ENCODE data around the gene CHD6.
A peak's percentile ranks its signal among the peaks of the same experiment; 100 is the strongest.

The CHD6 gene, protein sequence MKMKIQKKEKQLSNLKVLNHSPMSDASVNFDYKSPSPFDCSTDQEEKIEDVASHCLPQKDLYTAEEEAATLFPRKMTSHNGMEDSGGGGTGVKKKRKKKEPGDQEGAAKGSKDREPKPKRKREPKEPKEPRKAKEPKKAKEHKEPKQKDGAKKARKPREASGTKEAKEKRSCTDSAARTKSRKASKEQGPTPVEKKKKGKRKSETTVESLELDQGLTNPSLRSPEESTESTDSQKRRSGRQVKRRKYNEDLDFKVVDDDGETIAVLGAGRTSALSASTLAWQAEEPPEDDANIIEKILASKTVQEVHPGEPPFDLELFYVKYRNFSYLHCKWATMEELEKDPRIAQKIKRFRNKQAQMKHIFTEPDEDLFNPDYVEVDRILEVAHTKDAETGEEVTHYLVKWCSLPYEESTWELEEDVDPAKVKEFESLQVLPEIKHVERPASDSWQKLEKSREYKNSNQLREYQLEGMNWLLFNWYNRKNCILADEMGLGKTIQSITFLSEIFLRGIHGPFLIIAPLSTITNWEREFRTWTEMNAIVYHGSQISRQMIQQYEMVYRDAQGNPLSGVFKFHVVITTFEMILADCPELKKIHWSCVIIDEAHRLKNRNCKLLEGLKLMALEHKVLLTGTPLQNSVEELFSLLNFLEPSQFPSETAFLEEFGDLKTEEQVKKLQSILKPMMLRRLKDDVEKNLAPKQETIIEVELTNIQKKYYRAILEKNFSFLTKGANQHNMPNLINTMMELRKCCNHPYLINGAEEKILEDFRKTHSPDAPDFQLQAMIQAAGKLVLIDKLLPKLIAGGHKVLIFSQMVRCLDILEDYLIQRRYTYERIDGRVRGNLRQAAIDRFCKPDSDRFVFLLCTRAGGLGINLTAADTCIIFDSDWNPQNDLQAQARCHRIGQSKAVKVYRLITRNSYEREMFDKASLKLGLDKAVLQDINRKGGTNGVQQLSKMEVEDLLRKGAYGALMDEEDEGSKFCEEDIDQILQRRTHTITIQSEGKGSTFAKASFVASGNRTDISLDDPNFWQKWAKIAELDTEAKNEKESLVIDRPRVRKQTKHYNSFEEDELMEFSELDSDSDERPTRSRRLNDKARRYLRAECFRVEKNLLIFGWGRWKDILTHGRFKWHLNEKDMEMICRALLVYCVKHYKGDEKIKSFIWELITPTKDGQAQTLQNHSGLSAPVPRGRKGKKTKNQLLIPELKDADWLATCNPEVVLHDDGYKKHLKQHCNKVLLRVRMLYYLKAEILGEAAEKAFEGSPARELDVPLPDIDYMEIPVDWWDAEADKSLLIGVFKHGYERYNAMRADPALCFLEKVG (N-terminal part only)

DNA sequence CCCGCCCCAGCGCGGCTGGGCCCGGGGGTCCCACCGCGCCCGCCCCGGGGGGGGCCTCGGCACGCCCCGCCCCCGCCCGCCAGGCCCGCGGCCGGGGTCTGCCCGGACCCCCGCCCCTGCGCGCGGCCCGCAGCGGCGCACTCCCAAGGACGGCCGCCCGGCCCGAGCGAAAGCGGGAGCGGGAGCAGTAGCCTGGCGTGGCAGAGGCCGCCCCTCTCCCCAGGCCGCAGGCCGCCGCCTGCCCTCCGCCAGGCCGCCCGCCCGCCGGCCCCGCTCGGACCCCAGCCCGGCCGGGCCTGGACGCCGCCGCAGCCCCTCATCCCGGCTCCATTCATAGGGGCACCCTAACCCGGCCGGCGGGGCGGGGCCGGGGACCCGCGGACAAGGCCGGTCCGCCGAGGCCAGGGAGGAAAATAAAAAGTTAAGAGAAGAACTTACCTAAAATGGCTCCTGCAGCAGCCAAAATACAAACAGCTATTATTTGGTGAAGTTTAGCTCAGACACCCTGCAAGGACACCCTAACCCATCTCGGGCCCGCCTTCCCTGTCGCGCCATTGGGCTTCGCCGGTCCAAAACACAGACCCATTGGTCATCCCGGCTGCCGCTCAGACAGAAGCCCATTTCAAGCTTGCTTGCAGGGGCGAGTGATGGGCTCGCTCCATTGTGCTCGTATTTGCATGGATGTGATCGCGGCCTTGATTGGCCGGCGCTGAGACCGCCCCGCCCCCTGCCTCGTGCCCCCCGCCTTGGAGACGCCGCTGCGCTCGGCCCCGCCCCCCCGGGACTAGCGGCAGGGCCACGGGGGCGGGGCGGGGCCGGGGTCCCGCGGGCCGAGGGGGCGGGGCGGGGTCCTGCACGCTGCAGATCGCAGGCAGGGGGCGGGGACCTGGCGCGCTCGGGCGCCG lies at the start of gene CHD6:
TSS of gene CHD6 (minus strand) at position 476 of the 905 bp plus-strand sequence. CDS start 67,040 bp downstream, outside the sequence.
- peak; percentile 98 for DNase-seq

DNA sequence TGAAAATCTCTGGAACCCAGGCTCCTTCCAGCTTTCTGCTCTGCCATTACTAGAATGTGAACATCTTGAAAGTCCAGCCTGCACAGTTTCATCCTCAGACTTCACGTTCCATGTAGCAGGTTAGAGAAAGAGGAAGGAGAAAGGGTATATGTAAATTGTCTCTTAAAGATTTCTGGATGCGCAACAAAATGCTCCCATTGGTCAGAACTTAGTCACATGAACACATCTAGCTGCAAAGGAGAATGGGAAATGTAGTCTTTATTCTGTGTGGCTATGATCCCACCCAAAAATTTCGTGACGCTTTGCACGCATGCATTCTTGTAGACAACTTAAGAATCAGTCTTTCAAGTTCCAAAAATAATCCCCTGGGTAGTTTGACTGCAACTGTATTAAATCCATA lies 46.4 kb upstream of the CHD6 start:
- no peak for DNase-seq

- DNase-seq = no peak
These were observed 39.5 kb upstream of the CHD6 start for GRCh38 chr20:41657655-41658054.

- no peak for DNase-seq
These were observed 37.9 kb upstream of the CHD6 start for GRCh38 chr20:41655962-41656618.

GRCh38 chr20:41654884-41655283 lies 36.7 kb upstream of the CHD6 start:
- DNase-seq = no peak

GRCh38 chr20:41654292-41654691 lies 36.1 kb upstream of the CHD6 start:
- DNase-seq = no peak

DNA sequence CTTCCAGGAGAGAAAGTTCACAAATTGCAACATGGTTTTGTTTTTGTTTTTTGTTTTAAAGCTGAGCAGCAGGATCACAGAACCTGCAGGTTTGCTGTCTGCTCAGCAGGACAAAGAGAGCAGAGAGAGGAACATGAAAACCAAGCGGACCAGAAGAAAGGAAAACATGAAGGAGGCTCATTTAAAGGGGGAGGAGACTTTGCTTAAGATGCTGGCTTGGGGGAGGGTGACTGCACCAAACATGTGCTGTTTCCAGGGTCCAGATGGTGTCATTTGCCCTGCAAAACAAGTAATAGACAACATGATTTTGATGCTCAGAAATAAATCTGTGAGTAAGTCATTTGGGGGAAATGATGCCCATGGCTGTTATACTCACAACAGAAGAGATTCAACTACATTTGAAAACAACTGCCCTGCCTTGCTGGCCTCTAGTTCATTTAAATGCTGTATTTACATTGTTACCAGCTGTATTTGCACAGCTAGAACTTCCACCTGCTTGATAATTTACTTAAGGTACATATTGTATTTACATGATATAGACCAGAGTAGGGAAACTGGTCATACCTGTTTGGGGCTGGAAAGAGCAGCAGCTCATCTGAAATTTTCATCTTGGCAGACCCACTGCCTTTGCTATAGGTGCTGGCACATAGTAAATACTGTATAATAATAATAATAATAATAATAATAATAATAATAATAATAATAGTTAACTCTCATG lies 32.2 kb upstream of the CHD6 start:
- no peak for DNase-seq

GRCh38 chr20:41649489-41649888 lies 31.3 kb upstream of the CHD6 start:
- DNase-seq = no peak

DNA sequence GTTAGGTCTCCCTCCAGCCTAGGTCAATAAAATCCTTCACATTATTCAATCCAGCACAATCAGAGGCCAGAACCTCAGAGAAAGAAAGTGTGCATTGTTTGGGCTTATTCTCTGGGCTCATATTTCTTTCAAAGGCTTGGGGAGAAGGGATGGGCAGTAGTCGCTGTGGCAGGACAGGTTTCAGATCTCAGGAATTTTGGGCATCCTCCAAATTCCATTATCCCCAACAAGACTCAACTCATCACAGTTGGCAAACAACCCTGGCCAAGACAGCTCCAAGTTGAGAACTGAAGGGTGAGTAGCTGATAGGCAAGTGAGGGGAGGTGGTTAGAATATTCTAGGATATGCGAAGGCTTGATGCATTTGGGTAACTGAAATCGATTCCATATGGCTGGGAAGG lies 27.2 kb upstream of the CHD6 start:
- DNase-seq = no peak

GRCh38 chr20:41643504-41643938 lies 25.3 kb upstream of the CHD6 start:
- no peak for DNase-seq

- DNase-seq = no peak
These were observed 21.5 kb upstream of the CHD6 start for GRCh38 chr20:41639630-41640029.

DNA sequence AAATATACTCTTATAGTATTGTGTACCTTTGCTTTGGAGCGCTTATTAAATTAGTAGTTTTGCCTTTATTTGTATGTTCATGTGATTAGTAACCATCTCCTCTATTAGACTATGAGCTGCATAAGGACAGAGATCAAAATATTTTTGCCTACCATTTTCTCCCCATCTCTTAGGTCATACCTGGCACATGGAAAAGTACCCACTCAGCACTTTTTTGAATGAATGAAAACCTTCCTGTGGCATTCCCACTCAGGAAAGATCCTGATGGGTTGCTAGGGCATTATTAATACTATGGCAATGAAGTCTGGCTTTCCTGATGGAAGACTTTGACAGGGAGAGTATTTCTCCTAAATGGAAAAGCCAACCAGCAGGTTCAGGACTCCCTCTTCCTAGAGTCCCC lies 20.3 kb upstream of the CHD6 start:
- DNase-seq = no peak

DNA sequence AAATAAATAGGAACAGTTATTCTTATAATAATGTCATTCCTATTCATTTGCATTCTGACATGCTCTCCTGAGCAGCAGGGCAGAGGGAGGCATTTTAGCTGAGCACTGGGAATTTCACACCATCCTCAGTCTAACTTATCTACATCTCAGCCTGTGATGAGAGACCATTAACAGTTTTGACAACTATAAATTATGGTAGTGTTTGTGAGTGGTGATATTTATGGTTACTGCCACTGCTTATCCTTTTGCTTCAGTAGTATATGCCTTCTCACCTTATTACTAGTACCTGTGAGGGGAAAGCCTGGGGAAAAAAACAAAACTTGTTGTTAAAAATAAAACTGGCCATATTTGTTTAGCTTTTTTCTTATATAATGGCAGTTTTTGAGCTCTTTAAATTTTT lies 17.0 kb upstream of the CHD6 start:
- DNase-seq = no peak

GRCh38 chr20:41632896-41633295 lies 14.7 kb upstream of the CHD6 start:
- DNase-seq = no peak

- DNase-seq = no peak
These were observed 13.6 kb upstream of the CHD6 start for GRCh38 chr20:41631826-41632225.

- no peak for DNase-seq
These were observed 12.7 kb upstream of the CHD6 start for GRCh38 chr20:41630846-41631245.

DNA sequence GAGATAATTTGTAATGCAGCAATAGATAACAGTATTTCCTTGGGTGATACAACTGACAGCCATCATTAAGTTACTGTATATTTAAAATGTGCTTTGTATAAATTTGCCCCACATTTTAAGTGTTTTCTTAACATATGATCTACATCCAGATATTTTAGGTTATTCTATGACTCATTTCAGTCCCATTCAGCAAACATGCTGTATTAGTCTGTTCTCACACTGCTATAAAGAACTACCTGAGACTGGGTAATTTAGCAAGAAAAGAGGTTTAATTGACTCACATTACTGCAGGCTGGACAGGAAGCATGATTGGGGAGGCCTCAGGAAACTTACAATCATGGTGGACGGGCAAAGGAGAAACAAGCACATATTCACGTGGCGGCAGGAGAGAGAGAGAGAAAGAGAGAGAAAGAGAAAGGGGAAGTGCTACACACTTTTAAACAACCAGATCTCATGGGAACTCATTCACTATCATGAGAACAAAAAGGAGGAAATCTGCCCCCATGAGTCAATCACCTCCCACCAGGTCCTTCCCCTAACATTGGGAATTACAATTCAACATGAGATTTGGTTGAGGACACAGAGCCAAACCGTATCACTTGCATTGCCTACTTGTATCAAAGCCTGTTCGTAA lies 9.6 kb upstream of the CHD6 start:
- no peak for DNase-seq

DNA sequence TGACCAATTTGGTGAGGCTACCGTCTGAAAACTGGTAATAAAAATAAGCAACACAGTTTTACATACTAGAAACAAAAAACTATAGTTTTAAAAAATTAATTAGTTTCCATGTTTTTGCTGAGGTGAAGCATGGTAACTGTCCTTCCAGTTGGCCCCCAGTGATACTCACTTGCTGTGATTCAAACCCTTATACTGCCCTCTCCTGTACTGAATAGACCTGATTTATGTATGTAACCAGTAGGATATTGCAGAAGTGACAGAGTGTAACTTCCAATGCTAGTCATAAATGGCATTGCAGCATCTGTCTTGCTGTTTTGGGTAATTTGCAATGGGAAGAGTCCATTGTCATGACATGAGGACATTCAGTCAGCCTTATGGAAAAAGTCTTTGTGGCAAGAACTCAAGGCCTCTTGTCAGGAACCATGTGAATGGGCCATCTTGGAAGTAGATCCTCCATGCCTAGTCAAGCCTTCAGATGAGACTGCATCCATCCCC lies 8.9 kb upstream of the CHD6 start:
- no peak for DNase-seq

GRCh38 chr20:41623625-41624375 lies 5.6 kb upstream of the CHD6 start:
- DNase-seq = no peak
